Stimulated activated CD8-positive, alpha-beta memory T cell treated with anti-CD3 and anti-CD28 coated beads, Interleukin-4, amount 100 ng/mL, for 4 hours (primary cell): ENCODE data around the gene CACNG7.
"Not testable (repeated sequence)": the region's sequence is repeated elsewhere in the genome, so short reads cannot be mapped to it uniquely, and the experiment has no call there.

ENCODE experiments used
- DNase-seq, 2 donors: peaks; one replicate each; pipeline ENCODE4 v3.0.0-alpha.2; 2020; ENCODE audit warnings: low read depth in 2 of 2, low spot score in 1 of 2

CACNG7 gene, protein sequence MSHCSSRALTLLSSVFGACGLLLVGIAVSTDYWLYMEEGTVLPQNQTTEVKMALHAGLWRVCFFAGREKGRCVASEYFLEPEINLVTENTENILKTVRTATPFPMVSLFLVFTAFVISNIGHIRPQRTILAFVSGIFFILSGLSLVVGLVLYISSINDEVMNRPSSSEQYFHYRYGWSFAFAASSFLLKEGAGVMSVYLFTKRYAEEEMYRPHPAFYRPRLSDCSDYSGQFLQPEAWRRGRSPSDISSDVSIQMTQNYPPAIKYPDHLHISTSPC

GRCh38 chr19:53908935-53909415, at the start of gene CACNG7:
Gene CACNG7 (plus strand): TSS chr19:53909278. CDS start chr19:53912832, 3,554 bp downstream.
- no peak for DNase-seq

DNA sequence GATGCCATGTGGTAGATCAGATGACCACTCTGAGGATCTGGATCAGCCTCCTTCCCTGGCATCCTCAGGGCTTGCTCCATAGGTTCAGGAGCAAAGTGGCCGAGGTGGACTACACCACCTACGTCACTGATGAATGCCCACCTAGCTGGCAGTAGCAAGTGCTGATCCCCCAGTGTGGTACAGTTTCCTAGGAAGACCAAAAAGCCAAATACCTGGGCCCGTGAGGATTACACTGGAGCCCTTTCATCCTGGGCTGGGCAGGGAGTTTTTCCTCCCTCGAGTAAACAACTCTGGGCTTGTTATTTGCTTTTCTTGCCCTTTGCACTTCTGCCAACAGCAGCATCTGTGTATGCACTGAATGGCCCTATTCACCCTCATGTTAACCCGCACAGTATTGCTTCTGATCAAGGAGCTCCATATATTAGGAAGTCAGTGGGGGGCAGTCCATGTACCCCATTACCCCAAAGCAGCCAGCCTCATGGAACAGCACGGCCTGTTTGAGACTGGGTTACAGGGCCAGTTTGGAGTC, 44.7 kb upstream of the CACNG7 start:
- DNase-seq = no peak

- DNase-seq = no peak
Observed at GRCh38 chr19:53865523-53865917, 43.6 kb upstream of the CACNG7 start.

- no peak for DNase-seq
Observed at GRCh38 chr19:53865918-53866864, 42.9 kb upstream of the CACNG7 start.

DNA sequence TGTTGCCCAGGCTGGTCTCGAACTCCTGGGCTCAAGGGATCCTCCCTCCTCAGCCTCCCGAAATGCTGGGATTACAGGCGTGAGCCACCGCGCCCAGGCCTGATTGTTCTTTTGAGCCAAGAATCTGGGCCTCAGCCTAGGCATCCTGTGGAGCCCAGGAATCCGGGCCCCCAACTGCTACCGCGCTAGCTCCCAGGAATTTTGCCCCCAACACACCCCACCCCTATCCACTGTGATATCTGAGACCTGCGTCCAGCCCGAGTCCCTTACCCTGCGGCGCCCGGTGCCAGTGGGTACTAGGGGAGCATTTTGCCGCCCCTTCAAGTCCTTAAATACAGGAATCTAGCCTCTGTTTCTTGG, 42.2 kb upstream of the CACNG7 start:
- DNase-seq = no peak

DNA sequence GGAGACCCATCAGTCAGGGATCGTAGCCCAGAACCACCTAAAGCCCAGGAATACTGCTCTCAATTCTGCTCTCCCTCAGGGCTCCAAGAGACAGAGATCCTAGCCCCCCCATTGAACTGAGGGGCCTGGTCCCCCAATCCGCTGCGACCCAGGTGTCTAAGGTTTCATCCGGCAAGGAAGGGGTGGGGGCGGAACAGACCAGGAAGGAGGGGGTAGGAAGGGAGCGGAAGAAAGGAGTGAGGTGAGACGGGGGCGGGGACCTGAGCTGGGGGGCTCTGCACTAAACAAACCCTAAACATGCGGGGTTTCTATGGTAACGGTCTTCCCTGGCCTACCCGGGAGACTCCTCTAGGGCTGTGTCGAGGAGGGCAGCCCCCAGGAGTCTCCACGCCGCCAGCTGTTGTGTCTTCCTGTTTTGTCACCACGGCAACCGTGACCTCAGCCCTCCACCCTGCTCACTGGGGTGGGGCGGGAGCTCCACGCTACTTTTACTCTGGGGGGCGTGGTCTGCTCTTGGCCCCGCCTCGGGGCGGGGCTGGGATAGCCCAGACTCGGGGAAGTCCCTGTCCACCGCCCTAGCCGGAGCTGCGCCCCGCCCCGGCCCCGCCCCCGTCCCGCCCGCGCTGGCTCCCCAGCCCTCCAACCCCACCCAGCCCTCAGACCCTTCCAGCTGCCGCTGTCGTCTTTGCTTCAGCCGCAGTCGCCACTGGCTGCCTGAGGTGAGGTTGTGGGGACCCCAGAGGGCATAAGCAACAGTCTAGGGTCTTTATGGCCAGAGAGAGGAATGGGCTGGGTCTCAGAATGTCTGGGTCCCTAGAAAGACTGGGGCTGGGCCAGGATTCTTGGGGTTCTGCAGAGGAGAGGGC, 41.6 kb upstream of the CACNG7 start, which contains the start of gene MYADM:
Gene MYADM, plus strand, starts transcription at position 659 of the 866 bp plus-strand sequence. CDS start 5,647 bp downstream, outside the sequence.
- DNase-seq = peak; percentile 99

DNA sequence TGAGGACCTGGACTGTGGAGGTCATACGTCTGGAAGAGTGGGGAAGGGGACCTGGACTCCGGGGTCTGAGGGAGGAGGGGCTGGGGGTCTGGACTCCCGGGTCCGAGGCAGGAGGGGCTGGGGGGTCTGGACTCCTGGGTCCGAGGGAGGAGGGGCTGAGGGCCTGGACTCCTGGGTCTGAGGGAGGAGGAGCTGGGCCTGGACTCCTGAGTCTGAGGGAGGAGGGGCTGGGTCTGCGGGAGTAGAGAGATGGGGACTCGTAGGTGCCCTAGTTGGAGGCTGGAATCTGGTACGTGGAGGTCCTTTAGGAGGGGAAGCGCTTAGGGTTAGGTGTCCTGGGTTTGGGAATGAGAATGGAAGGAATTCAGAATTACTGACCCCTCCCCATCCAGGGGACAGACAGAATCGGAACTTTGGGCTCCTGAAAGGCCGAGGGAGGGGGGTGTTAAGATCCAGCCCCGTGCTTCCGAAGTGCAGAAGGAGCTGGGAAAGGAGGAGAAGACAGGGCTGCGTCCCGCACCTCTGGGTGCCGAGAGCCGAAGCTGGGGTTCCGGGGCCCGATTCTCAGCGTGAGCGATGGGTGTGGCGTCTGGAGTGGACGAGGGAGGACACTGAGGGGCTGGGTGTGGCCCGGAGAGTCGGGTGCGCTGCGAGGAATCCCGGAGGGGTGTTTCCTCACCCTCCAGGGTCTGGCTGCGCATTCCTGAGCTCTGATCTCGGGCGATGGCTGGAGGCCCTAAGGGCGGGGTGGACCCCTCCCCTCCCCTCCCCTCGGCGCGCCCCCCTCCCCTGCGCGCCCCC, 40.8 kb upstream of the CACNG7 start:
- no peak for DNase-seq

DNA sequence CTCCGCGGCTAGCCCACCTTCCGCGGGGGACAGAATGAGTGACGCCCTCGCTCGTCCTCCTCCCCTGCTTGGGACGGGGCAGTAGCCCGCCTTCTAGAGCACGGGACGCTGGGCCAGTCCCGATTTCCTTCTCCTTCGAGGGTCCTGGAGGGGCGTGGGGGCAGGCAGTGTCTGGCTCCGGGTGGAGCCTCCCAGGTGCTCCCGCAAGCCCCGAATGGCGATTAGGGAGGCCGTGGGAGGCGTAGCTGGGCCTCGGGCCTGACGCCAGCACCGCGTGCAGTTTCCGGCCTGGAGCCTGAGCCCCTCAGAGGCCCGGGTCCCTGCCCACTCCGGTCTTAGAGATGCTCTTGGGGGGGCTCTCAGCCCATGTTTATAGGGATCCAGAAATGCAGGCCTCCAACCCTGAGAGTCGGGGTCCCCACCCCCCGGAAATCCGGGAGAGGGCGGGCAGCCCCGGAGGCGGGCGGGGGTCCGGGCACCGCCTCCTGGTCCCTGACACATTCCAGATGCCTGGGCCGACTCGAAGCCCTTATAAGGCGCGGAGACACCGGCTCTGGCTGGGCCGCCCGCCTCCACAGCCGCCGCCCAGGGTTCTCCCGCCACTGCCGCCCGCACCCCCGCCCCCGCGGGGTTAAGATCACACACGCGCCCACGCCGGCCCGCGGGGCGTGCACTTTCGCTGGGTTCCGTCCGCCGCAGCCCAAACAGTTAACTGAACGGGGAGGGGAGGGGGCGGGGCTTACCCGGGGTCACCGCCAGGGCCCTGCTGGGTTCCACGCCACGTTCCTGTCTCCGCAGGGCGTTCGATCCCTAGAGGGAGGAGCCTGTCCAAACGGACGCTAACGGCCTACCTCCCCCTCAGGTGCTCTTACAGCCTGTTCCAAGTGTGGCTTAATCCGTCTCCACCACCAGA, 39.9 kb upstream of the CACNG7 start:
- peak; percentile 54 to 83 for DNase-seq

GRCh38 chr19:53869805-53870484, 39.1 kb upstream of the CACNG7 start:
- not testable (repeated sequence) for DNase-seq

DNA sequence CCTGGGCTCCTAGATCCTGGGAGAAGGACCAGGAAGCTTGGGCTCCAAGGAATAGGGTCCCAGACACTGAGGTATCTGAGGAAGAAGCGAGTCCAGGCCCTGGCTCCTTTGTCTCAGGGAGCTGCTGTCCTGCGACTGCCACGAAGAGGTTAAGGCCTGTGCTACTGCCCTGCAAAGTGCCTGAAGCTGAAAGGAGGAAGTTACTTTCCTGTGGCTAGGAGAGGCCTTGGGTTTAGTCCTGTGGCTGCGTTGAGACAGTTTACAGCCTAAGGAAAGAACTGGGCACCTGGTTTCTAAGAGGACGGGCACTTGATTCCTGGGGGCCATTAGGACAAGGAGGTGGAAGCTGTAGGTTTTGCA, 38.6 kb upstream of the CACNG7 start:
- no peak for DNase-seq

GRCh38 chr19:53871454-53871853, 37.6 kb upstream of the CACNG7 start:
- no peak for DNase-seq

- no peak for DNase-seq
Observed at GRCh38 chr19:53872762-53873161, 36.3 kb upstream of the CACNG7 start.

- no peak for DNase-seq
Observed at GRCh38 chr19:53873773-53874605, 35.1 kb upstream of the CACNG7 start.

DNA sequence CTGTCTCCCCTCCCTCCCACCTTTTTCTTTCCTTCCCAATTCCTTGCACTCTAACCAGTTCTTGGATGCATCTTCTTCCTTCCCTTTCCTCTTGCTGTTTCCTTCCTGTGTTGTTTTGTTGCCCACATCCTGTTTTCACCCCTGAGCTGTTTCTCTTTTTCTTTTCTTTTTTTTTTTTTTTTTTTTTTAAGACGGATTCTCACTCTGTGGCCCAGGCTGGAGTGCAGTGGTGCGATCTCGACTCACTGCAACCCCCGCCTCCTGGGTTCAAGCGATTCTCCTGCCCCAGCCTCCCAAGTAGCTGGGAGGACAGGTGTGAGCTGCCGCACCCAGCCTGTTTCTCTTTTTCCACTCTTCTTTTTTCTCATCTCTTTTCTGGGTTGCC, 34.5 kb upstream of the CACNG7 start:
- DNase-seq = no peak

- no peak for DNase-seq
Observed at GRCh38 chr19:53875602-53876325, 33.3 kb upstream of the CACNG7 start.

DNA sequence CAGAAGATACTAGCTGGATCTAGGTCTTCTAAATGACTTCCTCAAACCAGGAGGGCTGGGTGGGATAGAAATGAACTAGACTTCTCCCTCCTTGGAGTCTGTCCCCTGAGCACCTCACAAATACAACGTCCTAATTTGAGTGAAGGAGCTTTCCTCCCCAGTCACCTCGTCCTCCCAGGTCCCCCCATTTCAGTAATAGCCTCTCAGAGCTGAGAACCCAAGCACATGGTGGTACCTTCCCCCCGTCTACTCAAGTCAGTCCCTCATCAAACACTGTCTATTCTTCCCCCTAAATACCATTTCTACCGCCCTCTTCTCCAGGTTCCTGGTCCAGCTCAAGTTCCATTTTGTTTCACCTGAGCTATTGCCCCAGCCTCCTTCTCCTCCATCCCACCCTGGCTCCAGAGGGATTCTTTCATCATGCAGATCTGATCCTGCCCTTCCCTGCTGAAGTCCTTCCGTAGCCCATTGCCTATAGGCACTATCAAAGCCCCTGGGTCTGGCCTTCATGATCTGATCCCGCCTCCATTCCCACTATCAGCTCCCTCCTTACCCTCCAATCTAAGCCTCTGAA, 32.3 kb upstream of the CACNG7 start:
- no peak for DNase-seq

GRCh38 chr19:53877361-53877766, 31.7 kb upstream of the CACNG7 start:
- no peak for DNase-seq
